ENCODE results near the gene CARD19. TPM values are rescaled to one million over a fixed set of nuclear protein-coding genes. Genes with fewer than 3 reads are reported as not detected.
A peak's percentile ranks its signal among the peaks of the same experiment; 100 is the strongest.

CARD19 gene
- total RNA-seq, 1 experiment from 2014 or later = 33.3 TPM

- H3K27me3 ChIP-seq (replicated peaks) = no peaks in the 10 kb centered on the region
- H3K9me3 ChIP-seq (replicated peaks) = peaks cover 3% of the 10 kb centered on the region; the same call in 1 of the 2 replicates
- peaks cover 51% of the 10 kb centered on the region for H3K4me1 ChIP-seq (replicated peaks)
- peaks cover 16% of the 10 kb centered on the region for H3K36me3 ChIP-seq
- no peak overlapping the region for H3K4me3 ChIP-seq
- no peak overlapping the region for H3K27ac ChIP-seq
- DNase-seq (ENCODE audit: low read depth in 1 of 2, low spot score in 2 of 2) = peak in 1 of 2 experiments; percentile 41
Observed at GRCh38 chr9:93129691-93130500, 33.9 kb downstream of the CARD19 start.

- peaks cover 3% of the 10 kb centered on the region; the same call in 1 of the 2 replicates for H3K9me3 ChIP-seq (replicated peaks)
- H3K4me3 ChIP-seq = no peak overlapping the region
- H3K27me3 ChIP-seq (replicated peaks) = no peaks in the 10 kb centered on the region
- DNase-seq (ENCODE audit: low read depth in 1 of 2, low spot score in 2 of 2) = no peak
- peaks cover 5% of the 10 kb centered on the region; the same call in 1 of the 2 replicates for H3K36me3 ChIP-seq
- H3K27ac ChIP-seq = no peak overlapping the region
- H3K4me1 ChIP-seq (replicated peaks) = peaks cover 50% of the 10 kb centered on the region
Observed at GRCh38 chr9:93130861-93131481, 35.0 kb downstream of the CARD19 start.

DNA sequence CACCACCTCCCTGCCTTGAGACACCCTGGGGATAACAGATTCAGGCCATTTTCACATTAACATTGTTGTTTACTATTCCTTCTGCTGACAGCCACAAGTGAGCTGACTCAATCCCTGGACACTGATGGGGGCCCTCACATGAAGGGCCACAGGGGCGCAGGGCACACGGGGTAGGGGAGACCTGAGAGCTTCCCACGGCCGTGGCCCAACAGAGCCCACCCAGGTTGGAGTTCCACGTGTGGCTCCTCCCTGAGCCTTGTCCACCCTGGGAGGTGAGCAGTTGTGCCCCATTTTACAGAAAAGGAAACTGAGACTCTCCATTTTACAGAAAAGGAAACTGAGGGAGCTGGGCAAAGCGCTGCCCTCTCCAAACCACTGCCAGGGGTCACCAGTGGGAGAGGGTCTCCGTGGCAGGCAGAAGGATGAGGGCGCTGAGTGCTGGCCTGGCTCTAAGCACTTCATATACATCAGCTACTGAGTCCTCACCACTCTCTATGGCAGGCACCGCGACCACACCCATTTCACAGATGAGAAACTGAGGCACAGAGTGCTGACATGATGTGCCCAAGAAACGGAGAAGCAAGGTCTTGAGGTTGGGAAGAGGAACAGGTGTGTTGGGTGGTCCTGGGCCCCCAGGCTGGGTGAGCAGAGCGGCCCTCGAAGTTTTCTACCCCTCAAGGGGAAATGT lies 35.7 kb downstream of the CARD19 start:
- no peak overlapping the region for H3K4me3 ChIP-seq
- peaks cover 3% of the 10 kb centered on the region; the same call in 1 of the 2 replicates for H3K9me3 ChIP-seq (replicated peaks)
- DNase-seq (ENCODE audit: low read depth in 1 of 2, low spot score in 2 of 2) = no peak
- H3K4me1 ChIP-seq (replicated peaks) = peaks cover 46% of the 10 kb centered on the region
- H3K27ac ChIP-seq = no peak overlapping the region; the same call in 1 of the 2 replicates
- H3K27me3 ChIP-seq (replicated peaks) = no peaks in the 10 kb centered on the region
- H3K36me3 ChIP-seq = 0 out of 2 replicates have a peak, but pooled peaks cover 3% of the 10 kb centered on the region

GRCh38 chr9:93132287-93132927 lies 36.4 kb downstream of the CARD19 start:
- Histone ChIP-seq H3K9me3 (replicated peaks) (peaks cover 3% of the 10 kb centered on the region; the same call in 1 of the 2 replicates), H3K4me1 (replicated peaks) (peaks cover 46% of the 10 kb centered on the region), H3K27ac (peak overlapping the region; percentile 57)

GRCh38 chr9:93132946-93133680 lies 37.1 kb downstream of the CARD19 start:
- Histone ChIP-seq H3K4me3 (peak overlapping the region; percentile 72), H3K27me3 (replicated peaks) (no peaks in the 10 kb centered on the region), H3K36me3 (0 out of 2 replicates have a peak, but pooled peaks cover 3% of the 10 kb centered on the region), H3K27ac (peak overlapping the region; percentile 57), H3K9me3 (replicated peaks) (peaks cover 3% of the 10 kb centered on the region; the same call in 1 of the 2 replicates), H3K4me1 (replicated peaks) (peaks cover 46% of the 10 kb centered on the region)
- DNase-seq (ENCODE audit: low read depth in 1 of 2, low spot score in 2 of 2) = peak; percentile 77 to 84

More at GRCh38 chr9:93132287-93132927, 36.4 kb downstream of the CARD19 start:
- H3K27me3 ChIP-seq (replicated peaks) = no peaks in the 10 kb centered on the region
- 0 out of 2 replicates have a peak, but pooled peaks cover 3% of the 10 kb centered on the region for H3K36me3 ChIP-seq
- H3K4me3 ChIP-seq = peak overlapping the region; percentile 72
- no peak for DNase-seq (ENCODE audit: low read depth in 1 of 2, low spot score in 2 of 2)

GRCh38 chr9:93133681-93134014 lies 37.6 kb downstream of the CARD19 start:
- Histone ChIP-seq H3K9me3 (replicated peaks) (peaks cover 3% of the 10 kb centered on the region; the same call in 1 of the 2 replicates), H3K36me3 (0 out of 2 replicates have a peak, but pooled peaks cover 3% of the 10 kb centered on the region), H3K27ac (peak overlapping the region; percentile 57), H3K4me1 (replicated peaks) (peaks cover 50% of the 10 kb centered on the region), H3K27me3 (replicated peaks) (no peaks in the 10 kb centered on the region), H3K4me3 (peak overlapping the region; percentile 72)
- peak in 1 of 2 experiments; percentile 81 for DNase-seq (ENCODE audit: low read depth in 1 of 2, low spot score in 2 of 2)

DNA sequence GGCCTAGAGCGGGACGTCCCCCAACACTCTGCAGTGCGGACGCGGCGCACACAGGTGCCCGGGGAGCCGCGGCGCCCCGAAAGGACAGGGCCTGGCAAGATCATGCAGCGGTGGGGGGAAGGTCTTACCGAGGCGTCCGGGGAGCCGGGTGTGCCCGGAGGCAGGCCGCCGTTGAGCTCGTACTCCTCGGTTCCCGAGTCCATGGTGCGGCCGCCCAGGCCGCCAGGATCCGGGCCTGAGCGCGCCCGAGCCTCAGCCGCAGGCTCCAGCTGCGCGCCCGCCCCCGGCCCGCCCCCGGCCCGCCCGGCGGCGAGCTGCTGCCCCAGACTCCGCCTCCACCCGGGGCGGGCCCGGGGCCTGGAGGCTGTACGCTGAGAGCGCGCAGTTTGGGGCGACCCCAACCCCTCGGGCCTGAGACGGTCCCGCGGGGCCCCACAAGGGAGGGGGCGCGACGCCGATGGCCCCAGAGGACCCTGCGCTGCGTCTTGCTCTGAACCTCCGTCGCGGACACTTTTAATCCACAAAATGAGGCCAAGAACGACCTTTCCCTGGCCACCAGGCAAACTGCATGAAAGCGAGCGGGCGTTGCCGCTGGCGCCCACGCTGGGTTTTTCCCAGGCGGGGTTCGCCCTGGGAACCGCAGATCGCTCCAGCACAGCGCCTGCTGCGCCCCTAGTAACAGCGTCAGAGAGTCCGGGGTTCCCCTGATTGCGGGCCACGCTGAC lies 38.2 kb downstream of the CARD19 start, which contains the start of gene NINJ1:
Gene NINJ1, minus strand, starts transcription at position 237 of the 725 bp plus-strand sequence. Its CDS starts 34 bp downstream, at position 203.
- Histone ChIP-seq H3K4me3 (peak within 1 kb of the TSS; percentile 72), H3K27me3 (replicated peaks) (no peaks in the 10 kb centered on the region), H3K27ac (peak within 1 kb of the TSS; percentile 57), H3K4me1 (replicated peaks) (peaks cover 51% of the 10 kb centered on the region), H3K36me3 (0 out of 2 replicates have a peak, but pooled peaks cover 3% of the 10 kb centered on the region), H3K9me3 (replicated peaks) (peaks cover 3% of the 10 kb centered on the region; the same call in 1 of the 2 replicates)
- DNase-seq (ENCODE audit: low read depth in 1 of 2, low spot score in 2 of 2) = peak; percentile 44 to 68

- Histone ChIP-seq H3K4me1 (replicated peaks) (peaks cover 58% of the 10 kb centered on the region), H3K27me3 (replicated peaks) (no peaks in the 10 kb centered on the region), H3K27ac (peak overlapping the region; percentile 57), H3K9me3 (replicated peaks) (peaks cover 3% of the 10 kb centered on the region; the same call in 1 of the 2 replicates), H3K36me3 (0 out of 2 replicates have a peak, but pooled peaks cover 3% of the 10 kb centered on the region), H3K4me3 (peak overlapping the region; percentile 72)
- DNase-seq (ENCODE audit: low read depth in 1 of 2, low spot score in 2 of 2) = no peak
Observed at GRCh38 chr9:93134740-93135444, 38.9 kb downstream of the CARD19 start.

GRCh38 chr9:93136011-93136440 lies 40.0 kb downstream of the CARD19 start:
- DNase-seq (ENCODE audit: low read depth in 1 of 2, low spot score in 2 of 2) = no peak
- H3K27me3 ChIP-seq (replicated peaks) = no peaks in the 10 kb centered on the region
- H3K9me3 ChIP-seq (replicated peaks) = peaks cover 3% of the 10 kb centered on the region; the same call in 1 of the 2 replicates
- no peak overlapping the region for H3K4me3 ChIP-seq
- H3K36me3 ChIP-seq = 0 out of 2 replicates have a peak, but pooled peaks cover 3% of the 10 kb centered on the region
- peaks cover 66% of the 10 kb centered on the region for H3K4me1 ChIP-seq (replicated peaks)
- H3K27ac ChIP-seq = no peak overlapping the region

- Histone ChIP-seq H3K27ac (no peak overlapping the region), H3K27me3 (replicated peaks) (no peaks in the 10 kb centered on the region), H3K36me3 (0 out of 2 replicates have a peak, but pooled peaks cover 3% of the 10 kb centered on the region), H3K9me3 (replicated peaks) (peaks cover 3% of the 10 kb centered on the region; the same call in 1 of the 2 replicates), H3K4me3 (no peak overlapping the region), H3K4me1 (replicated peaks) (peaks cover 58% of the 10 kb centered on the region)
- DNase-seq (ENCODE audit: low read depth in 1 of 2, low spot score in 2 of 2) = no peak
Observed at GRCh38 chr9:93137362-93137761, 41.3 kb downstream of the CARD19 start.

DNA sequence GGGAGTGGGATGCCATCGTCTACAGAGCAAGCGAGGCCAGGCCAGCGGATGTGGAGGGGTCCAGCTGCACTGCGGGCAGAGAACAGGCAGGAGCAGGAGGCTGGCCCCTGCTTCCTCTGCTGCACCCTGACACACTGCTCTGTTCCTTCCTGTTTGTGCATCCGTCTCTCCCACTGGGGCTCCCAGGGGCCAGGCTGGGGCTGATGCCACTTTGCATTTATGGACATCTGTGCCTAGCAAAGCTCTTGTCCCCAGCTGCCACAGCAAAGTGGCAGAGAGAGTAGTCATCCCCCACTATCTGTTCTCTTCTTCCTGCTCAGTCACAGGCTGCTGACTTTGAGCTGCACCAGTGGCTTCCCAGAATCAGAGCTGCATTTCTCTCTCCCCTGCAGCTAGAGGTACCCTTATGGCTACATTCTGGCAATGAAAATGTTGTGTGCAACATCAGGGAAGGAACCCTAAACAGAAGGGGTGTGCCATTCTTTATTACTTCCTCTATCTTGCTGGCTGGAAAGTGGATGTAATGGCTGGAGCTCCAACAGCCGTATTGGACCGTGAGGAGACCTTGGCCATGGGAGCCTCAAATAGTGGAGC lies 42.3 kb downstream of the CARD19 start:
- no peak for DNase-seq (ENCODE audit: low read depth in 1 of 2, low spot score in 2 of 2)
- peaks cover 53% of the 10 kb centered on the region for H3K4me1 ChIP-seq (replicated peaks)
- peaks cover 3% of the 10 kb centered on the region; the same call in 1 of the 2 replicates for H3K9me3 ChIP-seq (replicated peaks)
- 0 out of 2 replicates have a peak, but pooled peaks cover 3% of the 10 kb centered on the region for H3K36me3 ChIP-seq
- H3K27me3 ChIP-seq (replicated peaks) = no peaks in the 10 kb centered on the region
- no peak overlapping the region for H3K4me3 ChIP-seq
- no peak overlapping the region for H3K27ac ChIP-seq

Measured in SJSA1 (cell line).